ENCODE data around the gene QDPR. TPM values are rescaled to one million over a fixed set of nuclear protein-coding genes. Genes with fewer than 3 reads are reported as not detected.

QDPR gene
- total RNA-seq, 2 donors from 2014 or later = 11.4 to 18.9 TPM

DNA sequence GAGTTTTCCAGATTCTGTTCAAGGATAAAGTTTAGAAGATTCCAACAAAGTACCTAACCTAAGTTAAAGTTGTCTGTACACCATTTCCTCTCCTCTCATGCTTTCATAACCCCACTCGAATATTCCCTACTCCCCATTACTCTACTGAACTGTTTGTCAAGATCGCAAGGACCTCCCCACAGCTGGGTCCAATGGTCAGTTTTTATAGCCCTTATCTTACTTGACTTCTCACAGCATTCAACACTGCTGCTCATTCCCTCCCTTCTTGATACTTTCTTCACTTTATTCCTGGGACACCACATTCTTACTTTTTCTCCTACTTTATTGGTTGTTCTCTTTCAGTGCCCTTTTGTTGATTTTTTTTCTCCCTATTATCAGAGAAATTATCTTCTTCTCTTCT lies 30.9 kb downstream of the QDPR start:
- TF ChIP-seq, protein P1, sequence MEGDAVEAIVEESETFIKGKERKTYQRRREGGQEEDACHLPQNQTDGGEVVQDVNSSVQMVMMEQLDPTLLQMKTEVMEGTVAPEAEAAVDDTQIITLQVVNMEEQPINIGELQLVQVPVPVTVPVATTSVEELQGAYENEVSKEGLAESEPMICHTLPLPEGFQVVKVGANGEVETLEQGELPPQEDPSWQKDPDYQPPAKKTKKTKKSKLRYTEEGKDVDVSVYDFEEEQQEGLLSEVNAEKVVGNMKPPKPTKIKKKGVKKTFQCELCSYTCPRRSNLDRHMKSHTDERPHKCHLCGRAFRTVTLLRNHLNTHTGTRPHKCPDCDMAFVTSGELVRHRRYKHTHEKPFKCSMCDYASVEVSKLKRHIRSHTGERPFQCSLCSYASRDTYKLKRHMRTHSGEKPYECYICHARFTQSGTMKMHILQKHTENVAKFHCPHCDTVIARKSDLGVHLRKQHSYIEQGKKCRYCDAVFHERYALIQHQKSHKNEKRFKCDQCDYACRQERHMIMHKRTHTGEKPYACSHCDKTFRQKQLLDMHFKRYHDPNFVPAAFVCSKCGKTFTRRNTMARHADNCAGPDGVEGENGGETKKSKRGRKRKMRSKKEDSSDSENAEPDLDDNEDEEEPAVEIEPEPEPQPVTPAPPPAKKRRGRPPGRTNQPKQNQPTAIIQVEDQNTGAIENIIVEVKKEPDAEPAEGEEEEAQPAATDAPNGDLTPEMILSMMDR (IDR thresholded peaks at IDR 0.05) = no peak
- TF ChIP-seq POLR2A (IDR thresholded peaks at IDR 0.05) (no peak), POLR2AphosphoS5 (IDR thresholded peaks at IDR 0.05) (no peak)
- Histone ChIP-seq H3K4me3 (no peak overlapping the region), H3K27ac (no peak overlapping the region), H3K36me3 (no peaks in the 10 kb centered on the region), H3K27me3 (replicated peaks; ENCODE audit: insufficient read depth) (no peaks in the 10 kb centered on the region), H3K9me3 (no peaks in the 10 kb centered on the region), H3K4me1 (replicated peaks) (no peaks in the 10 kb centered on the region)
- intact Hi-C loops (cut with DNase I) = no loop called here
- 86% methylated on average over 2 of the region's 2 CpGs for WGBS
- no peak for DNase-seq (ENCODE audit: low spot score)

DNA sequence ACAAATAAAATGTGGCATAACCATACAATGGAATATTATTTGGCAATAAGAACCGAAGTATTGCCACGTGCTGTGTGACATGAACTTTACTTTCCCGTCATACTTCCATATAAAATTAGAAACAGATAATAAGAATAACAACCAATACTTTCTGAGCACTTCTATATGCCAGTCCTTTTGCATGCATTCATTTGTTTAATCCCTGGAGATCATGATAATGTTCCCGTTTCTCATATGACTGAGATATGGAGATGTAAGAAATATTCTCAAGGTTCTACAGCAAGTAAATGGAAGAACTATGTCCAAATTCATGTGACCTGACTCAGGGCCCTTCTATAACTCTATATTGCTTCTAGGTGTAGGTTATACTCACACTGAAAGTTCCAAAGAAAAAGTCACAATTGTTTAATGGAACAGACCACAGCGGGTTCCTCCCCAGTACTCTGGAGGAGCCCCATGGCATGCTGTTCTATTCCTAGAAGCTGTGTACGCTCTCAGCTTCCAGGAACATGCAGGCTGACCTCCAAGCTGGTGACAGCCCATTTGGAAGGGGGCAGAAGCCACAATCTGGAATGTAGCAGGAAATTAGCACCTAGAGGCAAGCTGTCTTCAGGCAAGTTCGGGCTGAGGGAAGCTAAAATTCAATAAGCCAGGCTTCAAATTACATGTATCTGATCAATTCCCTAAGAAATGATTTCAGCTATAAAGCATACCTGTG lies 31.5 kb downstream of the QDPR start:
- TF ChIP-seq POLR2AphosphoS5 (IDR thresholded peaks at IDR 0.05) (no peak), POLR2A (IDR thresholded peaks at IDR 0.05) (no peak)
- TF ChIP-seq, protein P1 (IDR thresholded peaks at IDR 0.05) = no peak
- WGBS = 76% methylated on average over 7 of the region's 7 CpGs
- intact Hi-C loops (cut with DNase I) = no loop called here
- no peaks in the 10 kb centered on the region for H3K9me3 ChIP-seq
- H3K36me3 ChIP-seq = no peaks in the 10 kb centered on the region
- no peak for DNase-seq (ENCODE audit: low spot score)
- H3K27me3 ChIP-seq (replicated peaks; ENCODE audit: insufficient read depth) = no peaks in the 10 kb centered on the region
- no peak overlapping the region for H3K27ac ChIP-seq
- H3K4me3 ChIP-seq = no peak overlapping the region
- H3K4me1 ChIP-seq (replicated peaks) = no peaks in the 10 kb centered on the region

DNA sequence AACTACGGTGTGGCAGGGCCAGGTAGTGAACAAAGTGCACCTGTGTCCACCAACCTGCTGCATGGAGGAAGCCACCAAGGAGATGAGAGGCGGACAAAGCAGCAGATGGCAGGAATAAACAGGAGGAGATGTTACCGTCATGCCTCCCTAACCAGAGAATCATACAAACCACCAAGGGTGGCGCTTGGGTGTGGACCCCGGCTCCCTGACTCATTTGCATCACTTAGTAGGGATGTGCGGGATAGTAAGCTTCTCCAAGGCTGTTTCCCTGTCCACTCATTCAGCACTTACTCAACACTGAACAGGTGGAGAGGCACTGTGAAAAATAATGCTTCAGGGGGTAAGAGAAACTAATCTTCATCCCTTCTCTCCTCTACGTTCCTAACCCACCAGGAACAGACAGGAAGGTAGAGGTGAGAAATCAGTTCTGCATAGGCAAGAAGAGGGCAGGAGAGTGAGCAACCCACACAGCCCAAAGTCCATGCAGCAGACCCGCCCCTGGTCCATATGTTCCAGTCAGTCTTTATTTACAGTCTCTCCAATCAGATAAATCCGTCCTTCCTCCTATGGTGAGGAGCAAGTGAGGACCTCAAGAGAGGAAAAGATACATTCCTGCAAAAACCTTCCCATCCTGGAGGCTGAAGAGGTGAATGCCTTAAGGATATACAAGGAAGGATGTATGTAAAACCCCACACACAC lies 34.0 kb downstream of the QDPR start:
- no peaks in the 10 kb centered on the region for H3K27me3 ChIP-seq (replicated peaks; ENCODE audit: insufficient read depth)
- 88% methylated on average over 9 of the region's 9 CpGs for WGBS
- intact Hi-C loops (cut with DNase I) = no loop called here
- no peaks in the 10 kb centered on the region for H3K36me3 ChIP-seq
- no peak overlapping the region for H3K4me3 ChIP-seq
- H3K4me1 ChIP-seq (replicated peaks) = no peaks in the 10 kb centered on the region
- no peak overlapping the region for H3K27ac ChIP-seq
- H3K9me3 ChIP-seq = no peaks in the 10 kb centered on the region
- no peak for DNase-seq (ENCODE audit: low spot score)
- TF ChIP-seq, protein P1 (IDR thresholded peaks at IDR 0.05) = no peak
- TF ChIP-seq POLR2AphosphoS5 (IDR thresholded peaks at IDR 0.05) = no peak
- TF ChIP-seq POLR2A (IDR thresholded peaks at IDR 0.05) = no peak

DNA sequence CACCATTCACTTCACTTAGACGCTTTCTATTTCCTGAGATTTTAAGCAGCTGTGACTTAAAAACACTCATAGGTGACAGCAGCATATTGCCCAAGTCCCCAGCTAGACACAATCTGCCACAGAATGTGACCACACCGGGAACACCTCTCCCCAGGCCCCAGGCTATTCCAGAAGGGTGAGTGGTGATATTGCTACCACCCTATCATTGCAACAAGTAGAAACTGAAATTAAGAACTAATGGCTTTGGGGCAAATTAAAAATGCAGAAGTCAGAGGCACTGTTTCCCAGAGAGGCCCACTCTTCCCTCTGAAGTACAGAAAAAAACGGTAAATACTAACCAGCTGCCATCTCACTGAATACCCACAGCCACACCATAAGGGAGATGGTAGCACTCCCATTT lies 35.0 kb downstream of the QDPR start:
- intact Hi-C loops (cut with DNase I) = no loop called here

More for the DNA sequence above, 35.0 kb downstream of the QDPR start:
- 86% methylated on average over 3 of the region's 3 CpGs for WGBS
- Histone ChIP-seq H3K4me1 (replicated peaks) (no peaks in the 10 kb centered on the region), H3K9me3 (no peaks in the 10 kb centered on the region), H3K27ac (no peak overlapping the region), H3K27me3 (replicated peaks; ENCODE audit: insufficient read depth) (no peaks in the 10 kb centered on the region), H3K4me3 (no peak overlapping the region), H3K36me3 (no peaks in the 10 kb centered on the region)
- TF ChIP-seq, protein P1 (IDR thresholded peaks at IDR 0.05) = no peak
- no peak for TF ChIP-seq POLR2A (IDR thresholded peaks at IDR 0.05)
- no peak for TF ChIP-seq POLR2AphosphoS5 (IDR thresholded peaks at IDR 0.05)
- no peak for DNase-seq (ENCODE audit: low spot score)
